HCT116 (cell line): Measurements from ENCODE around the gene FAXC. TPM values are rescaled to one million over a fixed set of nuclear protein-coding genes. Genes with fewer than 3 reads are reported as not detected.

ENCODE experiments used
- ATAC-seq: fragments of 200-7000 bp; cut with Tn5 transposase; 2 replicates; pipeline ENCODE4 v1.9.1; 2020; ENCODE audit warnings: mild to moderate bottlenecking, moderate library complexity
- BruUV-seq: library from RNA; stranded (reverse); fragments of 400-500 nt; replicated peaks from 2 replicates; lab custom pipeline; 2021; lab: Mats Ljungman, UMichigan
- CTCF ChIA-PET: fragments of 300-600 bp; sonication (Branson Sonifier 250); formaldehyde crosslinking; loops from one replicate; lab custom pipeline; 2021; ENCODE audit warnings: antibody characterized with exemption; lab: Charles Lee
- POLR2A ChIA-PET: fragments of 300-600, 350-600 bp; sonication (Branson Sonifier 250); formaldehyde crosslinking; loops from one replicate; lab custom pipeline; 2021; ENCODE audit warnings: antibody characterized with exemption; lab: Charles Lee
- RAD21 ChIA-PET, 2 experiments: fragments of 300-600 bp; sonication (Branson Sonifier 250); formaldehyde crosslinking; loops; one replicate each; lab custom pipeline; 2023; ENCODE audit warnings: low total read pairs in 2 of 2; ENCODE audit not compliant: uncharacterized antibody in 2 of 2, unreplicated experiment in 2 of 2, low non-redundant PET in 1 of 2; lab: Charles Lee
- DNase-seq: peaks from one replicate; pipeline ENCODE4 v3.0.0-alpha.2; 2010; ENCODE audit warnings: low read depth, low spot score
- H2AFZ ChIP-seq: fragments of 200-600 bp; shearing (Covaris generic), sonication (generic); 2 replicates; pipeline ENCODE4 v1.6.1; 2017; ENCODE audit warnings: low read depth, mixed run types, mixed read lengths, antibody characterized with exemption, low read length; ENCODE audit not compliant: poor library complexity, severe bottlenecking
- H3K27ac ChIP-seq: 2 replicates; pipeline ENCODE4 v1.5.1; 2012; ENCODE audit warnings: low read depth, low read length
- H3K27me3 ChIP-seq: fragments of 200-600 bp; sonication (generic); 2 replicates; pipeline ENCODE4 v1.6.1; 2016; ENCODE audit warnings: mixed run types, low read length, mixed read lengths; ENCODE audit not compliant: insufficient read depth
- H3K36me3 ChIP-seq, 2 experiments: fragments of 200-500 bp in 1 of 2; fragments of 200-600 bp in 1 of 2; sonication (Bioruptor generic) in 1 of 2; sonication (generic) in 1 of 2; 2 replicates each; pipeline versions ENCODE4 v1.5.1 to v1.6.1; 2014 to 2016; ENCODE audit warnings: low read length in 2 of 2, inconsistent platforms in 1 of 2, mixed read lengths in 1 of 2, mixed run types in 1 of 2; ENCODE audit not compliant: insufficient read depth in 2 of 2, control insufficient read depth in 1 of 2
- H3K4me1 ChIP-seq, 2 experiments: fragments of 200-600 bp in 1 of 2; sonication (generic) in 1 of 2; 2 replicates each; pipeline versions ENCODE4 v1.5.1 to v1.6.1; 2012 to 2017; ENCODE audit warnings: low read length in 2 of 2, inconsistent platforms in 1 of 2, mild to moderate bottlenecking in 1 of 2, mixed read lengths in 1 of 2, mixed run types in 1 of 2, moderate library complexity in 1 of 2; ENCODE audit not compliant: insufficient read depth in 2 of 2, control insufficient read depth in 1 of 2
- H3K4me2 ChIP-seq: fragments of 200-600 bp; sonication (generic); 2 replicates; pipeline ENCODE4 v1.6.1; 2017; ENCODE audit warnings: mixed run types, low read length, mixed read lengths
- H3K4me3 ChIP-seq, 2 experiments: fragments of 200-600 bp in 1 of 2; sonication (generic) in 1 of 2; replicated peaks in 1 of 2; 2 replicates each; pipeline ENCODE4 v1.5.1; 2011 to 2016; ENCODE audit warnings: low read length in 2 of 2, control low read depth in 1 of 2, low read depth in 1 of 2, mild to moderate bottlenecking in 1 of 2, mixed read lengths in 1 of 2, mixed run types in 1 of 2
- H3K79me2 ChIP-seq: fragments of 200-600 bp; sonication (generic); 2 replicates; pipeline ENCODE4 v1.6.1; 2017; ENCODE audit warnings: mild to moderate bottlenecking, mixed run types, low read length, moderate library complexity, mixed read lengths; ENCODE audit not compliant: insufficient read depth
- H3K9ac ChIP-seq: fragments of 200-600 bp; sonication (generic); 2 replicates; pipeline ENCODE4 v1.6.1; 2016; ENCODE audit warnings: low read length, mixed read lengths
- H3K9me2 ChIP-seq: fragments of 200-600 bp; sonication (generic), shearing (Covaris generic); 2 replicates; pipeline ENCODE4 v1.6.1; 2017; ENCODE audit warnings: mixed run types, mild to moderate bottlenecking, moderate library complexity; ENCODE audit not compliant: insufficient read depth
- H3K9me3 ChIP-seq, 2 experiments: fragments of 200-500 bp in 1 of 2; fragments of 200-600 bp in 1 of 2; sonication (Bioruptor generic) in 1 of 2; sonication (generic) in 1 of 2; 2 replicates each; pipeline ENCODE4 v1.6.1; 2014 to 2017; ENCODE audit warnings: low read length in 2 of 2, mixed read lengths in 2 of 2, inconsistent platforms in 1 of 2, low read depth in 1 of 2, mild to moderate bottlenecking in 1 of 2, mixed run types in 1 of 2, moderate library complexity in 1 of 2; ENCODE audit not compliant: control insufficient read depth in 1 of 2, insufficient read depth in 1 of 2
- H4K20me1 ChIP-seq: fragments of 200-600 bp; sonication (generic), shearing (Covaris generic); 2 replicates; pipeline ENCODE4 v1.6.1; 2017; ENCODE audit warnings: mixed run types, mild to moderate bottlenecking, moderate library complexity; ENCODE audit not compliant: insufficient read depth
- CBX3 ChIP-seq: IDR thresholded peaks from 2 replicates; pipeline ENCODE4 v1.6.1; 2012; ENCODE audit warnings: low read depth
- EGR1 ChIP-seq: IDR thresholded peaks from 2 replicates; pipeline ENCODE4 v1.6.1; 2012; ENCODE audit warnings: low read depth
- ELF1 ChIP-seq: IDR thresholded peaks from 2 replicates; pipeline ENCODE4 v1.6.1; 2012; ENCODE audit warnings: low read depth, borderline replicate concordance
- JUND ChIP-seq: IDR thresholded peaks from 2 replicates; pipeline ENCODE4 v1.6.1; 2012
- POLR2A ChIP-seq: IDR thresholded peaks from 2 replicates; pipeline ENCODE4 v1.7.0; 2011; ENCODE audit warnings: borderline replicate concordance; ENCODE audit not compliant: insufficient read depth, insufficient read length; ENCODE audit errors: extremely low read depth
- POLR2AphosphoS5 ChIP-seq: IDR thresholded peaks from 2 replicates; pipeline ENCODE4 v1.6.1; 2011; ENCODE audit warnings: mild to moderate bottlenecking, low read depth, low read length, moderate library complexity
- RAD21 ChIP-seq: IDR thresholded peaks from 2 replicates; pipeline ENCODE4 v1.6.1; 2012; ENCODE audit warnings: low read depth, mild to moderate bottlenecking
- SP1 ChIP-seq: IDR thresholded peaks from 2 replicates; pipeline ENCODE4 v1.6.1; 2012; ENCODE audit warnings: low read depth
- SRF ChIP-seq: IDR thresholded peaks from 2 replicates; pipeline ENCODE4 v1.6.1; 2012; ENCODE audit warnings: low read depth
- TCF7L2 ChIP-seq: IDR thresholded peaks from 2 replicates; pipeline ENCODE4 v1.7.0; 2011; ENCODE audit warnings: borderline replicate concordance, inconsistent platforms; ENCODE audit not compliant: insufficient read depth, insufficient read length; ENCODE audit errors: extremely low read depth
- YY1 ChIP-seq: IDR thresholded peaks from 2 replicates; pipeline ENCODE4 v1.6.1; 2011; ENCODE audit warnings: low read length, low read depth, moderate library complexity, mild to moderate bottlenecking; ENCODE audit not compliant: insufficient replicate concordance; ENCODE audit errors: extremely low read depth
- ZFX ChIP-seq: fragments of 450-650 bp; IDR thresholded peaks from 2 replicates; pipeline ENCODE4 v1.6.1; 2017
- ZNF274 ChIP-seq: fragments of 200-500 bp; sonication (Bioruptor generic); IDR thresholded peaks from 2 replicates; pipeline ENCODE4 v1.6.1; 2014; ENCODE audit warnings: mild to moderate bottlenecking, low read depth, low read length, inconsistent platforms
- intact Hi-C: fragments of 100-400 bp; cut with micrococcal nuclease; formaldehyde crosslinking; loops from 2 replicates; pipeline ENCODE4 v1.10.0; 2022
- total RNA-seq: library from RNA; stranded (reverse); gene quantifications from one replicate; pipeline ENCODE4 v1.2.1, GENCODE V29; 2021; ENCODE audit not compliant: unreplicated experiment
- TF ChIP-seq, protein P1 (sequence below): IDR thresholded peaks from 2 replicates; pipeline ENCODE4 v1.6.1; 2011; ENCODE audit warnings: mild to moderate bottlenecking, low read length, moderate library complexity; ENCODE audit not compliant: insufficient replicate concordance; ENCODE audit errors: extremely low read depth
- TF ChIP-seq, protein P2 (sequence below): IDR thresholded peaks from 2 replicates; pipeline ENCODE4 v1.6.1; 2012; ENCODE audit warnings: low read depth

Gene FAXC
- total RNA-seq, 1 experiment from 2014 or later, result 4.7 TPM

DNA sequence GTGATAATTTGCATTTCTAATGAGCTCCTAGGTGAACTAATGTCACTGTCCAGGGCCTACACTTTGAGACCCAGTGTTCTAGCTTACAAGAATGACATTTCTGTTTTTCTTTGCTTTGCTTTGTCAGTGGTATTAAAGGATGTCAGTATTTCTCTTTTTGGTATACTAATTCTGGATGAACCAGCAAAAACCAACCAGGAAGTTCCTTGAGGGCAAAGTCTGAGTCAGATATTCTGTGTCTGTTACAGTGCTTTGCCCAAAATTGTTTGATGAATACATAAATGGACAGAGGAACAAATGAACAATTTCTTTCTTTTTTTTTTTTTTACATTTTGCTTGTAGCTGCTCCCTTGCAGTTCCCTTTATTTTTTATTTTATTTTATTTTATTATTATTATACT is 29.2 kb upstream of the FAXC start (continued):
- TF ChIP-seq, protein P1, sequence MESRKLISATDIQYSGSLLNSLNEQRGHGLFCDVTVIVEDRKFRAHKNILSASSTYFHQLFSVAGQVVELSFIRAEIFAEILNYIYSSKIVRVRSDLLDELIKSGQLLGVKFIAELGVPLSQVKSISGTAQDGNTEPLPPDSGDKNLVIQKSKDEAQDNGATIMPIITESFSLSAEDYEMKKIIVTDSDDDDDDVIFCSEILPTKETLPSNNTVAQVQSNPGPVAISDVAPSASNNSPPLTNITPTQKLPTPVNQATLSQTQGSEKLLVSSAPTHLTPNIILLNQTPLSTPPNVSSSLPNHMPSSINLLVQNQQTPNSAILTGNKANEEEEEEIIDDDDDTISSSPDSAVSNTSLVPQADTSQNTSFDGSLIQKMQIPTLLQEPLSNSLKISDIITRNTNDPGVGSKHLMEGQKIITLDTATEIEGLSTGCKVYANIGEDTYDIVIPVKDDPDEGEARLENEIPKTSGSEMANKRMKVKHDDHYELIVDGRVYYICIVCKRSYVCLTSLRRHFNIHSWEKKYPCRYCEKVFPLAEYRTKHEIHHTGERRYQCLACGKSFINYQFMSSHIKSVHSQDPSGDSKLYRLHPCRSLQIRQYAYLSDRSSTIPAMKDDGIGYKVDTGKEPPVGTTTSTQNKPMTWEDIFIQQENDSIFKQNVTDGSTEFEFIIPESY, result no peak
- no peak for TF ChIP-seq ZFX

DNA sequence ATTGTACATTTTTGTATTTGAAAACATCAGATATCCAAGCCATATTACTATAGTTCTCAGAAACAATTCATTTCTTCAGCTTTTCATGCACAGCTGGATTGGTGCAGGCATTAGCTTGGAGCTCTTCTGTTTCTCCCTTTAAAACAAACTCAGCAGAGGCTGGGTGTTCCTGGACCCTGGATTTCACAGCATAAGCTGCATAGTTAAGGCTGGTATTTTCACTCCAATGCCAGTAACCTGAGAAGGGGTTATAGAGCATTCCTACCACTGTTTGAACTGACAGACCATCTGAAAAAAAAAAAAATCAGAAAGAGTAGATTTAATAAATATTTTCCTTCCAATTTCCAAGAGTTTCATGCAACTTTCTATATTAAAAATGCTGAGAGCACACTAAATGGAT is 20.1 kb upstream of the FAXC start:
- POLR2A ChIA-PET, result interaction anchor here (0.5 kb wide), 1 partner anchor 146 kb away, joined by 3 read pairs; no protein-coding TSS in a partner anchor
- Histone ChIP-seq H3K9me2 (no peaks in the 10 kb centered on the region), H3K9me3 (no peaks in the 10 kb centered on the region), H3K4me3 (no peak overlapping the region), H3K4me2 (no peak overlapping the region), H4K20me1 (no peaks in the 10 kb centered on the region), H3K36me3 (no peaks in the 10 kb centered on the region), H3K79me2 (no peaks in the 10 kb centered on the region), H2AFZ (no peak overlapping the region), H3K9ac (no peak overlapping the region), H3K27me3 (no peaks in the 10 kb centered on the region), H3K27ac (no peak overlapping the region), H3K4me1 (no peaks in the 10 kb centered on the region)
- DNase-seq, result no peak
- CTCF ChIA-PET, result no interaction called here
- RAD21 ChIA-PET, result no interaction called here
- intact Hi-C loops, result no loop called here
- BruUV-seq, result no TSS peak
- no peak for TF ChIP-seq ZNF274
- no peak for TF ChIP-seq SP1
- TF ChIP-seq POLR2AphosphoS5, result no peak
- no peak for TF ChIP-seq EGR1
- no peak for TF ChIP-seq RAD21
- ATAC-seq, result no peak

DNA sequence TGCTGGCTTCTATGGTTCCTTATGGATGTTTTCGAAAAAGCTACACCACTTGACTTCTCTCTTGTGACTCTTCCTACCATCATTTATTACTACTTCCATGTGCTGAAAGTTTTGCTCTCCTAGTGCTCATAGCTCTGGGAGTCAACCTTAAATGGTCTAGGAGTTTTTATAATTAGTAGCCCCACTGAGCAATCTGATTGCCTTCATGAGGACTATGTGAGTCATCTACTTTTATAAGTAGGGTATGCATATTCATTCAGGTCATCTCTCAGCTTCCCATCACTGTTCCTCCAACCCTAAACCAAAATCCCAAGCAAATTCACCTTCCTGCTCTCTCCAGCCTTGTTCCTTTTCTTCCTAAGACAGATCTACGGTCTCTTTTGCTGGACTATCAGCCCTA is 17.4 kb upstream of the FAXC start:
- CTCF ChIA-PET, result no interaction called here
- Histone ChIP-seq H3K27ac (no peak overlapping the region), H2AFZ (no peak overlapping the region), H3K36me3 (no peaks in the 10 kb centered on the region), H3K4me2 (no peak overlapping the region), H3K4me3 (no peak overlapping the region), H3K79me2 (no peaks in the 10 kb centered on the region), H3K9me3 (no peaks in the 10 kb centered on the region), H3K9ac (no peak overlapping the region), H3K9me2 (no peaks in the 10 kb centered on the region), H4K20me1 (no peaks in the 10 kb centered on the region), H3K27me3 (no peaks in the 10 kb centered on the region), H3K4me1 (no peaks in the 10 kb centered on the region)
- intact Hi-C loops, result no loop called here
- POLR2A ChIA-PET, result no interaction called here
- no peak for ATAC-seq
- no TSS peak for BruUV-seq
- DNase-seq, result no peak
- RAD21 ChIA-PET, result no interaction called here
- no peak for TF ChIP-seq JUND
- no peak for TF ChIP-seq POLR2AphosphoS5
- no peak for TF ChIP-seq ZNF274
- TF ChIP-seq POLR2A, result no peak
- no peak for TF ChIP-seq ZFX
- TF ChIP-seq, protein P2, sequence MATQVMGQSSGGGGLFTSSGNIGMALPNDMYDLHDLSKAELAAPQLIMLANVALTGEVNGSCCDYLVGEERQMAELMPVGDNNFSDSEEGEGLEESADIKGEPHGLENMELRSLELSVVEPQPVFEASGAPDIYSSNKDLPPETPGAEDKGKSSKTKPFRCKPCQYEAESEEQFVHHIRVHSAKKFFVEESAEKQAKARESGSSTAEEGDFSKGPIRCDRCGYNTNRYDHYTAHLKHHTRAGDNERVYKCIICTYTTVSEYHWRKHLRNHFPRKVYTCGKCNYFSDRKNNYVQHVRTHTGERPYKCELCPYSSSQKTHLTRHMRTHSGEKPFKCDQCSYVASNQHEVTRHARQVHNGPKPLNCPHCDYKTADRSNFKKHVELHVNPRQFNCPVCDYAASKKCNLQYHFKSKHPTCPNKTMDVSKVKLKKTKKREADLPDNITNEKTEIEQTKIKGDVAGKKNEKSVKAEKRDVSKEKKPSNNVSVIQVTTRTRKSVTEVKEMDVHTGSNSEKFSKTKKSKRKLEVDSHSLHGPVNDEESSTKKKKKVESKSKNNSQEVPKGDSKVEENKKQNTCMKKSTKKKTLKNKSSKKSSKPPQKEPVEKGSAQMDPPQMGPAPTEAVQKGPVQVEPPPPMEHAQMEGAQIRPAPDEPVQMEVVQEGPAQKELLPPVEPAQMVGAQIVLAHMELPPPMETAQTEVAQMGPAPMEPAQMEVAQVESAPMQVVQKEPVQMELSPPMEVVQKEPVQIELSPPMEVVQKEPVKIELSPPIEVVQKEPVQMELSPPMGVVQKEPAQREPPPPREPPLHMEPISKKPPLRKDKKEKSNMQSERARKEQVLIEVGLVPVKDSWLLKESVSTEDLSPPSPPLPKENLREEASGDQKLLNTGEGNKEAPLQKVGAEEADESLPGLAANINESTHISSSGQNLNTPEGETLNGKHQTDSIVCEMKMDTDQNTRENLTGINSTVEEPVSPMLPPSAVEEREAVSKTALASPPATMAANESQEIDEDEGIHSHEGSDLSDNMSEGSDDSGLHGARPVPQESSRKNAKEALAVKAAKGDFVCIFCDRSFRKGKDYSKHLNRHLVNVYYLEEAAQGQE, result no peak
- TF ChIP-seq TCF7L2, result no peak
- no peak for TF ChIP-seq CBX3
- TF ChIP-seq YY1, result no peak
- TF ChIP-seq SRF, result no peak
- no peak for TF ChIP-seq ELF1
- TF ChIP-seq SP1, result no peak
- no peak for TF ChIP-seq EGR1
